ENCODE results near the gene SSR3.

Gene SSR3

GRCh38 chr3:156511987-156512677 lies 42.8 kb downstream of the SSR3 start:
- DNase-seq: no peak
- intact Hi-C loops (cut with DNase I): loop anchor here (5.0 kb wide), 1 partner anchor 500 kb away; no protein-coding TSS in a partner anchor

- DNase-seq: peak in 1 of 42 donors; percentile 53
- intact Hi-C loops (cut with DNase I): loop anchor here (2.0 to 5.0 kb wide), 2 partner anchors 361 to 497 kb away; no protein-coding TSS in a partner anchor
Measured at GRCh38 chr3:156509189-156510174, 45.4 kb downstream of the SSR3 start.

- intact Hi-C loops (cut with DNase I): no loop called here
- no peak for DNase-seq
Measured at GRCh38 chr3:156507285-156507684, 47.6 kb downstream of the SSR3 start.

GRCh38 chr3:156498307-156498706 lies 56.6 kb downstream of the SSR3 start:
- intact Hi-C loops (cut with DNase I): no loop called here
- no peak for DNase-seq

GRCh38 chr3:156497326-156497725 lies 57.6 kb downstream of the SSR3 start:
- intact Hi-C loops (cut with DNase I): no loop called here

GRCh38 chr3:156495816-156496215 lies 59.1 kb downstream of the SSR3 start:
- intact Hi-C loops (cut with DNase I): no loop called here
- DNase-seq: no peak

More at GRCh38 chr3:156497326-156497725, 57.6 kb downstream of the SSR3 start:
- no peak for DNase-seq

- intact Hi-C loops (cut with DNase I): no loop called here
Measured at GRCh38 chr3:156493887-156494286, 61.0 kb downstream of the SSR3 start.

GRCh38 chr3:156492801-156493261 lies 62.1 kb downstream of the SSR3 start:
- DNase-seq: no peak
- intact Hi-C loops (cut with DNase I): no loop called here

More at GRCh38 chr3:156493887-156494286, 61.0 kb downstream of the SSR3 start:
- DNase-seq: no peak

- intact Hi-C loops (cut with DNase I): no loop called here
- no peak for DNase-seq
Measured at GRCh38 chr3:156491192-156491591, 63.7 kb downstream of the SSR3 start.
